HG03159 (cell line): Measurements from ENCODE around the gene SLC1A1.
"Not testable (repeated sequence)": the region's sequence is repeated elsewhere in the genome, so short reads cannot be mapped to it uniquely, and the experiment has no call there.

Experiments
- ATAC-seq: cut with Tn5 transposase; IDR thresholded peaks from one replicate; pipeline ENCODE4 v1.9.1; 2021; ENCODE audit warnings: mild to moderate bottlenecking, moderate library complexity; ENCODE audit not compliant: unreplicated experiment

Gene SLC1A1

DNA sequence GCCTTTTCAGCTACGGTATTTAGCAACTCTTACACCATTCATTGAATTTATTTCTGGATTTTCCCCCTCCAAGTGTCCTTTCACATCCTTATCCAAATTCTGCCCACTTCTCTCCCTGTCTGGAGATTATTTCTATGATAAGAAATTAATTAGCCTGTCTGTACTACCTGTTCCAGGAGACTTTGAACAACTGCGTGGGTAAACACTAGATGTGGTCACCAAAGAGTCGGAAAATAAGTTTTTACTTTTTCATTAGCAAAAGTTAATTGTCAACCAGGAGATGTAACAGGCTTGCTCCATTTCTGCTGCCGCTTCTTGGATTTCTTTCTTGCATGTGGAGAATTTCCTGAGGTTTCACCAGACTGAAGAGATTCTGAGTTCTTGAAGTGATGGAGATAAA is 14.0 kb downstream of the SLC1A1 start:
- no peak for ATAC-seq

DNA sequence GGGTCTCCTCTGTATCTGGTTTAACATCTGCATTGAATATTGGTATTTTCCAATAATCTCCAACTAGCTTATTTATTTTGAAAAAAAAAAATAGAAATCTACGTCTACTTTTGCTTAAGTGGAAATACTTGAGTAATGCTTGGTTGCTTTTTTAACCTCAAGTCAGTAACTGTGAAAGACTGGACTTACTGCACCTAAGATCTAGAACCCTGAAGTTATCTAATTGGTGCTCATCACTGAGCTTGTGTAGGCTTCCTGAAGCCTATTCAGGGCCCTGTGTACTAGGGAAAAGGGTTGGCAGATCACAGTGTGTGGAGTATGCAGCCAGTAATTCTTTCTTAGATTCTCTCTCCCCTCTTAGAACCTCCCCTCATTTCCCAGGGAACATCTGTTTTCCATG is 16.2 kb downstream of the SLC1A1 start:
- no peak for ATAC-seq

DNA sequence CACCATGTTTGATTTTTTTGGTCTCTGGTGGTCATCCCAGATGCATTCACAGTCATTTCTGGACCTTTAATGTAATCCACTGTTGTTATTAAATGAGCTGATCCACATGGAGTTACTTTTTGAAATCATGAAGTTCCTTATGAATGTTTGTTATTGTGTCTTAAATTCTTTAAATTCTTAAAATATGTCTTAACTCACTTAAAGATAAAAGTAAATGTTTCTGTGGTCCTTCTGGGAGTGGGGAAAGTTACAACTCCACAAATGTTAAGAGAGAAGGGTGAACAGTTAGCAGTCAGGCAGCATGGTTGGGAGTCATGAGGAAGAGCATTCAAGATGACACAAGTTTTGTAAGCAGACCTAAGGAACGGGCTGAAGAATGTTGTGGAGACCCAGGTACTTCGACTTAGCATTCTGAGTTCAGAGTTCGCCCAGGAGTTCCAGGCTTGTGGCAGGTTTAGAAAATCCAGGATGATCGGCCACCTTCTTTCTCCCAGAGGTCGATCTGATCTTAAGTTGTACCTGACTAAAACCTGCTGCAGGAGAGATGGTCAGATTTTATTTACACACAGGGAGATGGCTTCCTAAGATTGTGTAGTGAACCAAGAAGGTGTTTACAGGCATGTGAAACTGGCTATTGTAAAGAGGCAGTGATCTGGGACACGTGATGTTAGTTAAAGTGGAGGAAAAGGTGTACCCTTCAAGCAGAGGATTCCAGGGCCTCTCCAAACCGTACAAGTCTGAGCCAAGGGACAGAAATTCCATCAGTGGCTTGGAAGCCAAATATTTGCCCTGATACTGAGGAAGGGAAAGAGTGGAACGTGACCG is 17.2 kb downstream of the SLC1A1 start:
- no peak for ATAC-seq

DNA sequence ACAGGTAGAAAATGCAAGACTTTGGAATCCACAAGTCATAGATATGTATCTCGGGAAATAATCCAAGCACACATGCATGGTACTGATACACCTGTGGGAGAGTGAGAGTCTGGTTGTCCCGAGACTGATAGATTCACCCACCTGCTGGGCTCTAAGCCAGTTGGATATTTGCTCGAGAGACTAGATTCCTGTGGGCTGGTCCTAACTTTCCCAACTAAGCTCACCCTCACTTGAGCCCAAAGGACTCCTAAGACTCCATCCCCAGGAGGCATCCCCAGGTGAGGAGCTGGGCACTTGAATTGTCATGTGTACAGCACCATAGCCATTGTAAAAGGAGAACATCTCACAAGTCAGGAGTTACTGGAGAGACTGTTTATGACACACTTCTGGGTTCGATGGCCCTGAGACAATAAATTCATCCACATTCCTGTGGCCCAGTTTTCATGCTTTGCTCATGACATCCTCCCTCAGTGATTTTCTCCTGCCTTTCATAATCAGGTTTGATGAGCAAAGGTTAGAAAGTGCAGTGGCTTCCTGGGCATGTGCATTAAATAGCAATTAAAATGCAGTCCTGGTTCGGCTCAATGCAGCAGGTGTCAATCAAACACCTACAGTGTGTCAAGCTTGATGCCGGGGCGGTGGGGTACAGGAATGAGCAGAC is 18.1 kb downstream of the SLC1A1 start:
- ATAC-seq, result no peak

DNA sequence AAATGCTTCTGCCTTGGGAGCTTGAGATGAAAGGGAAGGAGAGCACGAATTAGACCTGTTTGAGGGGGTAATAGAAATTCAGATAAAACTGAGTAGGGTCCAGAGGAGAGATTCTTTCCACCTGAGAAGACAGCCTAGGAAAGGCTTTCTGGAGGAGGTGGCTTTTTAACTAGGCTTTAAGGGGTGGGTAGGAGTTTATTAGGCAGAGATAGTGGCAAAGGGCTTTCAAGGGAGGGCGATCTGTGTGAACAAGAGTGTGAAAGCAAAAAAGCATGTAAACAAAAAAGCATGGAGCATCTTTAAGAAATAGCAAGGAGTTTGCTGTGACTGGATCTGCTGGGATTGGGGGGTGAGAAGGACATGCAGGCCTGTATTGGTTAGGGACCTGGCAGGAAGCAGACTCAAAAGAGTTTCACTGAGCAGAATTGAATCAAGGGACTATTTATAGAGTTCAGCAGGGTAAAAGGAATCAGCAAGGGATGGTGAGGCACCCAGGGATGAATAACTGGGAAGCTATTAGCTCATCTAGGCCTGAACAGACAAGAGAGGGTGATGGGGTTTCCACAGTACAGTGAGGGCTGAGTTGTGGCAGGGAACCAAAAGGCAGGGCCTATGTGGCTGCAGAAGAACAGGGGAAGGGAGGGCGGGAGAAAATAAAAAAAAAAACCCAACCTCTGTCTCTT is 18.8 kb downstream of the SLC1A1 start:
- no peak for ATAC-seq

DNA sequence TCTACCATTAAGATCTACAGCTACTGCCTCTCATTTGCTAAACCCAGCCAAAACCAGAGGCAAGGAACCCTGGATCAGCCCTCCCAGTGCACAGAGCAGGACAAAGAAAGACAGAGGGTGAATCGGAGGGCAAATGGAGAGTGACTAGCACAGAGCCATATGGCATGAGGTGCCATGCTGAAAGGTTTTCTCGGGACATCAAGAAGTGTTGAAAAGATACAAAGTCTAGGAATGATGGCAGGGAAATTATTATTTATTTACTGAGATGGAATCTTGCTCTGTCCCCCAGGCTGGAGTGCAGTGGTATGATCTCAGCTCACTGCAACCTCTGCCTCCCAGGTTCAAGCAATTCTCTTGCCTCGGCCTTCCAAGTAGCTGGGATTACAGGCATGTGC is 19.3 kb downstream of the SLC1A1 start:
- no peak for ATAC-seq

DNA sequence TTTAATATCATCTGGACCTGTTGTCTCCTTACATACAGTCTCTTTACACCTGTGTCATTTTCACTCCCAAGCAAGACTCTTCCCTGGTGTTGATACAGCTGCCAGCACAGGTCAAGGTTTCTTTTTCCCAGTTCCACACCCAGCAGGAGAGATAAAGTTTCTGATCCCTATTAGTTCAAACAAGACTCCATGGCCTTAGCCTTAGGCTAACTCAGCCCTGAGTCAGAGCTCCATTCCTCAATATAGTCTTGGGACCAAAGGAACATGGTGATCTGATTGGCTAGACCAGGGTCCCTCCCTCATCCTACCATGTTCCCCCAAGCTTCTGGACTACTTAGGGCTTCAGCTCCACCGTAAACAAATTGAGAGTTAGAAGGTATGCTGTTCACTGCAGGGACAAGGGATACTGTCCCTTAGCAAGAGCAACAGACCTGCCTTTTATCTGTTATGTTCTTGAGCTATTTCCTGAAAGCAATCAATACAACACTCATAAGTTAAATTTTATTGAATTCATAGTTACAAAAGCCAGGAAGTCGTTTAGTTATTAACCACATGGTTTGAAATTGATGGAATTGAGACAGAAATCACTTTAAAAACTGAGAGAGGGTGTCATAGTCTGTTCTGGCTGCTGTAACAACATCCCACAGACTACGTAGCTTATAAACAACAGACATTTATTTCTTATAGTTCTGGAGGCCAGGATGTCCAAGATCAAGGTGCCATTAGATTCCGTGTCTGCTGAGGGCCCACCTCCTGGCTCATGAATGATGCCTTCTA is 20.5 kb downstream of the SLC1A1 start:
- ATAC-seq, result no peak

DNA sequence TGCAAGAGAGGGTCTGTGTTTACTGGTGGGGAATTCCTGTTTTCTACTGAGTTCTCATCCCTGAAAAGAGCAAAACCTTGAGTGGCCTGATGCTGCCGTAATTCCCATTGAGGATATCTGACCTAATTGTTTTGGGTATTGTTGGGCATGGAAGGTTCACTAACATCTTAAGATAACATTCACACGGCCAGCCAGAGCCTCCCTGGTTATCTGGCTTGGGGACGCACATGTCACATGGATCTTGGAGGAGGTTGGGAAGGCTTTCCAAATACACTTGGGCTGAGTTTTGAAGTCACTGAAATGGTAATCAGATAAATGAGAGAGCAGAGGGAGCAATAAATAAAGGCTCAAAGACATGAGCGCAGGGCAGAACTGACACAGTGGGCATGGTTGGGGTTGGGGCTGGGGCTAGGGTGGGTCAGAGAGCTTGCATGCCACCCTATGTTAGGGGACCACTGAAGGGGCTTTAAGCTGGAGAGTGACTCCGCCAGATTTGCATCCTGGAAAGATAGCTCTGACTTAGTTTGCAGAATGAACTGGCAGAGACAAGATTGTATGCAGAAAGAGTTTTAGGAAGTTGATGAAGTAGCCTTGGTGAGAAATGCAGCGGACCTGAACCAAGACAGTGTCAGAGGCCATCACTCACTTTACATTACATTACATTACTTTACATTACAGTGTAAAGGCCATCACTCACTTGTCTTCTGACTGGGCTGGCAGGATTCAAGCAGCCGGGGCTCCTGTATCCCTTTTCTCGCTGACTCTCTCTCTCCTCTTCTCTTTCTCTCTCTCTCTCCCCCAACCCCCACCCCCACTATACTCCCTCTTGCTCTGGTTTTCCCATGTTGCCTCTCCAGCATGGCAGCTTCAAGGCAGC is 24.2 kb downstream of the SLC1A1 start:
- ATAC-seq, result peak; percentile 44

DNA sequence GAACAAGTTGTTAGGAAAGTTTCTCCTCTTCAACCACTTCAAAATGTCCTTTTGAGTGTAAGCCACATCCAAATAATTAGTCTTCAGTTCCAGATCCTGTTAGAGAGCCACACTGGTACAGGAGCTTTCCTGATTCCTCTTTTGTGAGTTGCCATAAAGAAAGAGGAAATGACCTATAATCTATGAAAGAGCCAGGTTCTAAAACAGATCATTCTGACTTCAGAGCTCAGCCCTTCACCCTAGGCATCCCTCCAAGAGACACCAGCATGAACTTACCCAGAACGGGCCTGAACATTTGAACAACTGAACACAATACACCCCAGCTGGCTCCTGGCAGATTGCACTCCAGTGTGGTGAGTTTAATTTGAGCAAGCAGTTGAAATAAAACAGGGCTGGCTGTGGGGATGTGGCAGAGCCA is 25.7 kb downstream of the SLC1A1 start:
- ATAC-seq, result peak; percentile 51

DNA sequence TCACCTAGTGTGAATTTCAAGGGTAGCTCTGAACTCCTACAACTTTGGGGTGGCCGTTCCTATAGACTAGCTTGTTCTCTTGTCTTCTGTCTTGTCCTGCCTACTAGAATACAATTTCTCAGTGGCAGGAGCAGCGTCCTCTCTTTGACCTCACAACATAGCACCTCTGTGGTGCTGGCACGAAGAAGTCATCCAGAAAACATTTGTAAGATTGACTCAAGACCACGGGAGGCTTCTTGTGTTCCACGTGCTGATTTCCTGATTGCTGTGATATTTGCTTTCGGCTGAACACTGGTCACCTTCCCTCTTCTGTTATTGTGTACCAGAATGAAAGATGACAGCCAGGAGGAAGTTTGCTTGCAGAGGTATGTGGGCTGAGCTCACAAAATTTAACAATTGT is 27.0 kb downstream of the SLC1A1 start:
- no peak for ATAC-seq

DNA sequence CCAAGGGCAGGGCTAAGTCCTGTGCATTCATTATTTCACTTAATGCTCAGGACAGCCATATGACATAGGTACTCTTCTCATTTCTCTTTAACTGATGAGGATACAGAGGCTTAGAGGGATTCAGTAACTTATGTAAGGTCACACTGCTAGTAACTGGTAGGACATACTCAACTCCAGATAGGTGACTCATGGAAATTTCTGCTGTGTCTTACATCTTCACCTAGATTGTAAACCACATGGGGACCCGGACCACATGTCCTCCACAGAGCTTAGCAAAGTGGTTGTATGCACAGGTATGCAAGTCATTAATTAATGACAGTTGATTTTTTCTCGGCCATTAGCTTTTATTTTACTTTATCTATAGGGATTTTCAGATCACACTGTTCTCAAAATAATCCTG is 29.3 kb downstream of the SLC1A1 start:
- no peak for ATAC-seq

DNA sequence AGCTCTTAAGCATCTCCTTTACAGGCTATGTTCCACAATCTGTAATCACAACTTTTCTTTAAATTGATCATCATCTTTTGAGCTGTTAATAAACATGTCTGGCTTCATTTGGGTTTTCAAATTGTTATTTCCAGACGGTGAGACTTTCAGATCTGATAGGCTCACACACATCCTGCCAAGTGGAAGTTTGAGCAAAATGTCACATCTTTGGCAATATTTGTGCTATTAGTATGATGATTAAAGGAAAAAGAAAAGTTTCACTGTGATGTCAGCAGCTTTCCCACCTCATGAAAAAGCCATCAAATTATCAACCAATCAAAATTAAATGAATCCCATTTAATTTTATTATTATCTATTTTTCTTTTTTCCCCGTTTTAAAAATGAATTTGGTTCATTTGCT is 29.8 kb downstream of the SLC1A1 start:
- ATAC-seq, result no peak

DNA sequence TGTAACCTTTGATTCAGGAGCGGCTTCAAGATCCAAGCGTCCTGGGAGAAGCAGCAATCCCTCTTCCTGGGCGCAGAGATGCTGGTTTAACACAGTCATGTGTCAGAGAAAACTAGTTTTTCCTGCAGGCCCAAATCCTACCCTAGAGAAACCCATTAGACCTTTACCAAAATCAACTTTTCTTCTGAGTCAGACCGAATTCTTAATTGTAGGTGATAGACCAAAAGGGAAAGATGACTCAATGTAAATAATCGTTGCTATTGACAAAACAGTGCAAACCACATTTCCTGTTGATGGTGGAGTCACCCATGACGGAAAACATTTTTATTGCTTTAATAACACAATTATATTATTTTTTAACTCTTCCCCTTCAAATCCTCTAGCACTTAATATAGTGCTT is 40.1 kb downstream of the SLC1A1 start:
- peak; percentile 79 for ATAC-seq

DNA sequence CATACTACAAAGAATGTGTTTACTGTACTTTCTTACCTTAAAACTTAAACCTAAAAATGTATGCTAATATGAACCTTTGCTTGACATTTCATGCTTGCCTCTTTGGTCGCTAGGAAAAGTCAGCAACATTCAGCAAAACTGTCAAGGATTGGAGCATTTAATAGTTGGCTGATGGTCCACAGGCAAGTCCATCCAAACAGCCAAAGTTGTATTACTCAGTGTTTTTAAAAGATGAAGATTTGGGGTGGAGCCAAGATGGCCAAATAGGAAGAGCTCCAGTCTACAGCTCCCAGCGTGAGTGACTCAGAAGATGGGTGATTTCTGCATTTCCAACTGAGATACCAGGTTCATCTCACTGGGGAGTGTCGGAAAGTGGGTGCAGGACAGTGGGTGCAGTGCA is 40.6 kb downstream of the SLC1A1 start:
- peak; percentile 27 for ATAC-seq

DNA sequence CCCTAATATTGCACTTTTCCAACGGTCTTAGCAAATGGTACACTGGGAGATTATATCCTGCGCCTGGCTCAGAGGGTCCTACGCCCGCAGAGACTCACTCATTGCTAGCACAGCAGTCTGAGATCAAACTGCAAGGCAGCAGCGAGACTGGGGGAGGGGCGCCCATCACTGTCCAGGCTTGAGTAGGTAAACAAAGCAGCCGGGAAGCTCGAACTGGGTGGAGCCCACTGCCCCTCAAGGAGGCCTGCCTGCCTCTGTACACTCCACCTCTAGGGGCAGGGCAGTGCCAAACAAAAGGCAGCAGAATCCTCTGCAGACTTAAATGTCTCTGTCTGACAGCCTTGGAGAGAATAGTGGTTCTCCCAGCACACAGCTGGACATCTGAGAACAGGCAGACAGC is 41.1 kb downstream of the SLC1A1 start:
- not testable (repeated sequence) for ATAC-seq

DNA sequence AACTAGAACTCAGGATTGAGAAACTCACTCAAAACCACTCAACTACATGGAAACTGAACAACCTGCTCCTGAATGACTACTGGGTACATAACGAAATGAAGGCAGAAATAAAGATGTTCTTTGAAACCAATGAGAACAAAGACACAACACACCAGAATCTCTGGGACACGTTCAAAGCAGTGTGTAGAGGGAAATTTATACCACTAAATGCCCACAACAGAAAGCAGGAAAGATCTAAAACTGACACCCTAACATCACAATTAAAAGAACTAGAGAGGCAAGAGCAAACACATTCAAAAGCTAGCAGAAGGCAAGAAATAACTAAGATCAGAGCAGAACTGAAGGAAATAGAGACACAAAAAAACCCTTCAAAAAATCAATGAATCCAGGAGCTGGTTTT is 43.6 kb downstream of the SLC1A1 start:
- not testable (repeated sequence) for ATAC-seq

DNA sequence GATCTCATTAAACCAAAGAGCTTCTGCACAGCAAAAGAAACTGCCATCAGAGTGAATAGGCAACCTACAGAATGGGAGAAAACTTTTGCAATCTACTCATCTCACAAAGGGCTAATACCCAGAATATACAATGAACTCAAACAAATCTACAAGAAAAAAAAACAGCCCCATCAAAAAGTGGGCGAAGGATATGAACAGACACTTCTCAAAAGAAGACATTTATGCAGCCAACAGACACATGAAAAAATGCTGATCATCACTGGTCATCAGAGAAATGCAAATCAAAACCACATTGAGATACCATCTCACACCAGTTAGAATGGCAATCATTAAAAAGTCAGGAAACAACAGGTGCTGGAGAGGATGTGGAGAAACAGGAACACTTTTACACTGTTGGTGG is 45.9 kb downstream of the SLC1A1 start:
- ATAC-seq, result not testable (repeated sequence)

DNA sequence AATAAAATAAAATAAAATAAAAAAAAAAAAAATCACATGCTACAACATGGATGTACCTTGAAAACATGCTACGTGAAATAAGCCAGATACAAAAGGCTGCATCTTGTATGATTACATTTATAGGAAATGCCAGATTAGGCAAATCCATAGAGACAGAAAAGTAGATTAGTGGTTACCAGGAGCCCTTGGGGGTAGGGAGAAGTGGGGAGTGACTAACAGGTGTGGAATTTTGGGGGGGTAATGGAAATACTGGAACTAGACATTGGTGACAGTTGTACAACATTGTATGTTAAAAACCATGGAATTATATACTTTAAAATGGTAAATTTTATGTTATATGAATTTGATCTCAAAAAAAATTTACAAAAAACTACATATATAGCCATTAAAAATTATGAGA is 47.3 kb downstream of the SLC1A1 start:
- no peak for ATAC-seq

DNA sequence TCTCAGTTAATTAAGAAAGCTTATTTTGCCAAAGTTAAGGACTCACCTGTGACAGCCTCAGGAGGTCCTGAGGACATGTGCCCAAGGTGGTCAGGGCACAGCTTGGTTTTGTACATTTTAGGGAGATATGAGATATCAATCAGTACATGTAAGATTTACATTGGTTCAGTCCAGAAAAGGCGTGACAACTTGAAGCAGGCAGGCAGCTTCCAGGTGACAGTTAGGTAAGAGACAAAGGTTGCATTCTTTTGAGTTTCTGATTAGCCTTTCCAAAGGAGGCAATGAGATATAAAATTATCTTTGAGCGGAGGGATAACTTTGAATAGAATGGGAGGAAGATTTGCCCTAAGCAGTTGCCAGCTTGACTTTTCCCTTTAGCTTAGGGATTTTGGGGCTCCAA is 47.8 kb downstream of the SLC1A1 start:
- no peak for ATAC-seq

DNA sequence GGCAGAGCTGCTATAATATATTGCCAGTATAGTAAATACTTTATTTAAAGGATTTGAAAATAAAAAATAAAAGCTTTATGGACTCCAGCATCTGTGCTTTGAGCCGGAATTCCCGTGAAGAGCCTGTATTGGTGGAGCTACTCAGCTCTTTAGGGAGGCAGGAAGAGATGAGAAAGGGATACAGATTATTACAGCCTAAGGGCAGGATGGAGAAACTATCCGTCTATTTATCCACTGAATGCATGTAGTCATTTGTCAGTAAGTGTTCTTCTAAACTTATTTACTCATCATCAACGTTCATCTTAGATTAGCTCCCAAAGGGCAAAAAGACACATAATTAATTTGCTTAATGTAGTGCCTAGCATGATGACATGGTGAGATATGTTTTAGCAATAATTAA is 48.4 kb downstream of the SLC1A1 start:
- no peak for ATAC-seq
